ENCODE measurements around the gene ANKS3.

The ANKS3 gene

DNA sequence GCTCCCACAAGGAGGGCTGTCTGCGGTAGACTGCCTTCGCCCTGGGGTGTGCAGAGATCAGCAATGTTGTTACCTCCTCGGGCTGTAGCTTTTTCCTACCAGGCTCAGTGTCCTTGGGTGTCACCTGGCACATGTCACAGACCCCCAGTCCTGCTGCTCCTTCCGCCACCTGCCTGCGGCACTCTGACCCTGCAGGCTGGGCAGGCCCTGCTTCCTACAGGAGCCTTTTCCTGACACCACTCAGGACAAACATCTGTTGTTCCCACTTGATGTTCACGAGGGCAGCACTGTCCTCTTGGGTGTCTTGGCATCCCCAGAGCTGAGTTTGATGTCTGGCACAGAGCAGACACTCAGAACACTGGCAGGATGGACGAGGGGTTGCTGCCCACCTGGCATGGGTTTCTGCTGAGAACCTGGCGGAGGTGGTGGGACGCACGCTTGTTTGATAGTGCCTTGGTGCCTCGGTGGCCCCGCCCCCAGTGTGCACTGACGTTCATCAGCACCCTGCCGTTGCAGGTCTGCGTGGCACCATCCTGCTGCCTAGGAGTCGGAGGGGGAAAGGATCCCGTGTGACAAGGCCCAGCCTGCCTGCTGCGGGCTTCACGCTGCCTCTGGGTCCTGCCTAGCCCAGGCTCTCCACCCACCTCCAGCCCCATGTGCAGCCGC lies 67.4 kb downstream of the ANKS3 start:
- no peak for DNase-seq (ENCODE audit: low read depth)

DNA sequence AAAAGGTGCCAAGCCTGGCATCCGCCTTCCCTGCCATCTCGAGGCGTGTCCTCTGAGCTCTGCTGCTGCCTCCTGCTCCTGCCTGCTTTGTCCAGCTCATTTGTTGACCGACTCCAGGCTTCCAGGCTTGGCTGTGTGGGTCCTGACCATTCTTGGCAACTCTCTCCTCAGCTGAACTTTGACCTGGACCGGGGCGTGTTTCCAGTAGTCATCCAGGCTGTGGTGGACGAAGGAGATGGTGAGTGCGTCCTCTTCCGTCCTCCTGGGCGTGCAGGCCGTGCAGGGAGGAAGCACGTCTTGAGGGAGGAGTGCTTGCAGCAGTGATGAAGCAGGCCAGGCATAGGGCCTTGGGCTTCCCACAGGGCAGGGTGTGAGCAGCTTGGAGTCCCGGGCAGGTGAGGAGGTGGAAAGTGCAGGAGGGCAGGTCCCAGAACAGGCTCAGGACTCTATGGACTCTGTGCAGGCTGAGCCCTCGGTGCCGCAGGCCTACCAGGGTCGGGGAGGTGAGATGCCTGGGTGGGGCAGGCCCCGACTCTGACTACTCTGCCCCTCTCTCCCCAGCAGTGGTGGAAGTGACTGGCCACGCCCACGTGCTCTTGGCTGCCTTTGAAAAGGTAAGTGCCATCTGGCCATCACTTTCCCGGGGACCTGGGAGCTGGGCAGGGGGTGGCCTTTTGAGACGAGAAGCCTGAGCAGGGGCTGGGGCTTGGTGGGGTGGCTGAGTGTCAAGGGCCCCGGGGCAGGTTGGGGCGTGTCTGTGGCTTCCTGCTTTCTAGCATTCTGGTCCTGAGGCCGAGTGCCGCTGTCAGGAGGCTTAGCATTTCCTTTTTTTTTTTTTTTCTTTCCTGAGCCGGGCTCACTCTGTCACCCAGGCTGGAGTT lies 69.3 kb downstream of the ANKS3 start:
- peak; percentile 22 for DNase-seq (ENCODE audit: low read depth)

DNA sequence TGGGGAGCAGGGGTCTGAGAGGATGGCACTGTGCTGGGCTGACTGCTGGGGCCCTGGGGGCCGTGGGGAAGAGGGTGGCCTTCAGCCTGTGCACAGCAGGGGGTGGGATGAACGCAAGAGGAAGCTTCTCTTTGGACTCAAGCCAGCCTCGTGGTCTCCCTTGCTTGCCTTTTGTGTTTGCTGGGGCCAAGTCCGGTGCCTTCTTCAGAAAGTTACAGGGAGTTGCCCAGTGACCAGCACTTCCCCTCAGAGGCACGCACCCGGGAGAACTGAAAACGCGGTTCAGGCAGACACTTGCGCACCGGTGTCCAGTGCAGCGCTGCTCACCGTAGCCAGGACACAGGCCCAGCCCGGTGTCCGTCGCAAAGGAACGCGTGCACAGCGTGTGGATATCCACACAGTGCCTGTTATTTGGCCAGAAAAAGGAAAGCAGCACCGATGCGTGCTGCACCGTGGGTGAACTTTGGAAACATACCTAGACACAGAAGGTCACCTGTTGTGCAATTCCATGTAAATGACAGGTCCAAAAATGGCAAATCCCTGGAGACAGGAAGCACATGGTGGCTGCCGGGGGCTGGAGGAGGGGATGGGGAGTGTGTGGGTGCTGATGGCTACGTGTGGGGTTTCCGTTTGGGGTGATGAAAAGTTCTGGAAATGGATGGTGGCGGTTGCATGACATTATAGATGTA lies 70.2 kb downstream of the ANKS3 start:
- DNase-seq (ENCODE audit: low read depth) = no peak

DNA sequence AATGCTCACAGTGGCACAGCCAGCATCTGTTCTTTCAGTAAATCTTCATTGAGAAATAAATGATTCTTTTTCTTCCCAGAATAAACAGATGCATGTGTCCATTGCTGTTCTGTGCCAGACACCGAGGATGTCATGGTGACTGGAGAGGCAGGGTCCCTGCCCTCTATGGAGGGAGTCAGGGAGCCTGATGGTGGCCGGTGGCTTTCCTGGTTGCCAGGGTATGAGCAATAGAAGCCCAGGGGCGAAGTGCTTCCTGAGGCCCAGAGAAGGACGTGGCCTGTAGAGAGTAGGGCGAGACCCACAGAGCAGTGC lies 70.7 kb downstream of the ANKS3 start:
- no peak for DNase-seq (ENCODE audit: low read depth)

DNA sequence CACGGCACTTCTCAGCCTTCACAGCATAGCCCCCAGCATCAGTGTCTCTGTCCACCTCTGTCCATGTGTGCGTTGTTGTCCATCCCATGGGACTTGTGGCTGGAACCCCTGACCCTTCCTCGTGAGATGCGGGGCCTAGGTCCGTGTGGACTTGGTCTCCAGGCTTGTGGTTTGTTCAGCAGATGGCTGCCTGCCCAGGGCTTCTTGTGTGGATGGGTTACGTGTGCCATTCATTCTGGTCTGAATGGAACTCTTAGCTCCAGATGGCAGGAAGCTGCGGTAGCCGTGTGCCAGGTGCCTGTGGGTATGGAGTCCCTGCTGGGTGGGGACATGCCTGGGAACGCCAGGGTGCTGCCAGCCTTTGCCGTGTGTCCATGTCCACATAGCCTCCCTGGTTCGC lies 72.4 kb downstream of the ANKS3 start:
- DNase-seq (ENCODE audit: low read depth) = no peak

DNA sequence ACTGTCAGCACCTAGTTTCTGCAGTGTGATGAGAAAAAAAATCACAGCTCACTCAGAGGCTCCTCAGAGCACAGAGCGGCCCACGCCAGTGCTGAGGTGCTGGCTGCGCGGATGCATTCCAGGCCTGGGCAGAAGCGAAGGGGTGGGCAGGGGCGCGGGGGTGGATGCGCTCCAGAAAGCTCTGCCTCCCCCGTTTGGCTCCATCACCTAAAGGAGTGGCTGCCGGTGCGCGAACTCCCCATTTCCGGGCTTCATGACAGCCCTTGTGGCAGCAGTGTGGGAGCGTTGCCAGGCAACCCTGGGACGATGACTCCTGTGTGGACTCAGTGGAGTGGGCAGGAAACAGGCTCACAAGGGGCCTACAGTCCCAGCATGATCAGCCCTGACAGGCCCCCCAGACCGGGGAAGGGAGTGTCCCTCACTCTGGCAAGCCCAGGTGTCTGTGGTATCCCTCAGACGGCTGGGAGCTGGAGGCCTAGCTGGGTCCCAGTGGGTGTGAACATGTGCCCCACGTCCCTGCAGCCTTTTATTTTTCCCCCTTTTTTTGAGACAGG lies 73.5 kb downstream of the ANKS3 start:
- peak; percentile 76 for DNase-seq (ENCODE audit: low read depth)

DNA sequence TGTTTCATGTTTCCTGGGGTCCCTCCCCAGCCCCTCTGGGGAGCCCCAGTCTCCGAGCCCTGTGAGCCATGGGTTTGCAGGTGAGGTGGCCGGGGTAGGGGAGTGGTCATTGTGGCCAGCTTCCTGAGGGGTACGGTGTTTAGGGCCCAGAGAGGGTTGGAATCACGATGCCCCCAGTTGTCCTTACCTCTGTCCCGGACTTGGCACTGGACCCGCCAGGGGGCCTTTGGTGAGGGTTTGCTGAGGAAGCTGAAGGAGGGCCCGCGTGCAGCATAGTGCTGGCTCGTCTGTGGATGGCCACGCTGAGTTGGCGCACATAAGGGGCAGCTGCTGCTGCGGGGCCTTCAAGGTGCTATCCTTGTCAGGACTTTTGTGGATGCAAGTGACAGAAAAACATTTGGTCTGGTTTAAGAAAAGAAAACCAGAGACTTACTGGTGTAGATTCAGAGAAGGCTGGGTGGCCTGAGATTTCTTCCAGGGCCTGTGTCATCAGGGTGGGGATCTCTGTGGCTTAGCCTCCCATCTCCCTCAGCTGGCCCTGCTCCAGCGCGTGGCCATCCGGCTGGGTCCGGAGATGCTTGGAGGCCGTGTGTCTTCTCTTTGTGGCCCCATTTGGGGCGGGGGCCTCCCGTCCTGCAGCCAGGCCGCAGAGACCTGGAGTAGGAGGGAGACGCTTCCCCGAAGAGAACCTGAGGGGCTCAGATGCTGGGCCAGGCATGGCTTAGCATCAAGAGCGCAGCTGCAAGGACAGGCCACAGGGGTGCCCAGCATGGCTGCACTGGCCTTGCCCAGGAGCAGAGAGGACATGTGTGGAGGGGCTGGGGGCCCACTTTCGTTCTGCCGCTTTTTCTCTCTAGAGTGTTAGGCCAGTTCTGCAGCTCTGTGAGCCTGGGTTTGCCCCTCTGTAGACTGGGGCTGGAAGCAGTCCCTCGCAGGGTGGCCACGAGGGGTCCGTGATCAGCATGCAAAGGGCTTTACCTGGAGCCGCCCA lies 74.4 kb downstream of the ANKS3 start:
- DNase-seq (ENCODE audit: low read depth) = no peak

DNA sequence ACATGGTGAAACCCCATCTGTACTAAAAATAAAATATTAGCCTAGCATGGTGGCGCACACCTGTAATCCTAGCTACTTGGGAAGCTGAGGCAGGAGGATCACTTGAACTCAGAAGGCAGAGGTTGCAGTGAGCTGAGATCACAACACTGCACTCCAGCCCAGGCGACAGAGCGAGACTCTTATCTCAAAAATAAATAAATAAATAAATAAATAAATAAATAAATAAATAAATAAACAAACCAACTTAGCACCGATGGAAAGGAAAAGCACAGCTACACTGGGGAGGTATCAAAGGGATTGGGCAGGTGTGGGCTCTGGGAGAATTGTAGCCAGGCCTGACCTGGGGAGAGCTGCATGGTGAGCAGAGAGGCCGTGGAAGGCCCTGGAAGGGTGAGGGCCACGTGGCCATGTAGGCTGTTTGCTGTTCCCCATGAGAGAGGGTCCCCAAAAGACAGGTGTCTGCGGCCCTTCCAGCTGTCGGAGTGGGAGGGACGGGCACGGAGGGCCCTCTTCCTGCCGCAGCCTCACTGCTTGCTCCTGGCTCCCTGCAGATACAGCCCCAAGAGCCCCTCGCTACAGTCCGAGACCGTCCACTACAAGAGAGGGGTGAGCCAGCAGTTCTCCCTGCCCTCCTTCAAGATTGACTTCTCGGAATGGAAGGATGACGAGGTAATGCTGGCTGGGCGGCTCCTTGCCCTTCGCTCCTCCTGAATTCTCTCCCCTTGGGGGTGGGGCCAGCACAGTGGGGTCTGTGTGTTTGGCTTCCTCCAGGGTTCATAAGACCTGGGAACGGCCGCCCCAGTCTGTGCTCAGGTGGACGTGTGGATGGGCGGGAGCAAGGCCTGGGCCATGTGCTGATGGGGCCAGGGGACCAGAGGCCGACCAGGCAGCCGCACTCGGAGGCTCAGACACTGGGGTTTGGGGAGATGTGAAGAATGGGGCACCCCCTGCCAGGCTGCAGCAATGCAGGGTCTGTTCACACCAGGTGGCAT lies 77.1 kb downstream of the ANKS3 start:
- no peak for DNase-seq (ENCODE audit: low read depth)

DNA sequence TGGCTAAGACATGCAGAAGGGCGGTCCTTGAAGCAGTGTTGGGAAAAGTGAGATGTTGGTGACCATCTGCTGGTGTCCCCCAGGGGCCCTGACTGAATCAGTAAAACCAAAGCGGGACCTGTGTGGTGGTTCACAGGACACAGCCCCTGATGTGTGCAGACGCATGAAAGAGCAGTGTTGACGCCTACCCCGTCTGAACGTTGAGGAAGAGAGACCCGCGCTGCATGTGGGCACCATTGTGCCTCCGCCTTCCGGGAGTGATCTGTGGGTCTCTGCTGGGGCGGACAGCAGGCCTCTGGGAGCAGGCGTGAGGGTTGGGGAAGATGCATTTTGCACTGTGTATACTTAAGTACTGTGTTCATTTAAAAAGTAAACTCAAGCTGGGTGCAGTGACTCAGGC lies 77.8 kb downstream of the ANKS3 start:
- DNase-seq (ENCODE audit: low read depth) = no peak

DNA sequence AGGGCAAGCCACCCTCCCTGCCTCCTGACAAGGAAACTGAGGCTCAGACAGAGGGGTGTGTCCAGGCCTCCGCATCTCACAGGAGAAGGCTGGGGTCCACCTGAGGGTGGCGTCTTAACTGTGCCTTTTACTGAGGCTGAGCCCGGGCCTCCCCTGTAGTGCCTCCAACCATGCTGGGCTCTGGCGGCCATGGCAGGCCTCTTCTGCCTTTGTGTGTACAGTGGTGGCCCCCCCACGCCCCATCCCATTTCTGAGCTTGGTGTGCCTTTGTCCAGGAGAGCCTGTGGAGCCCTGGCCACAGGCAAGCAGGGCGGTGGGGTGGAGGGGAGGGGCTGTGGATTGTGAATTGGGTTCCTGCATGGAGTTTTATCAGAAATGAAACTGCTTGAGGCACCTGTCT lies 78.3 kb downstream of the ANKS3 start:
- no peak for DNase-seq (ENCODE audit: low read depth)

DNA sequence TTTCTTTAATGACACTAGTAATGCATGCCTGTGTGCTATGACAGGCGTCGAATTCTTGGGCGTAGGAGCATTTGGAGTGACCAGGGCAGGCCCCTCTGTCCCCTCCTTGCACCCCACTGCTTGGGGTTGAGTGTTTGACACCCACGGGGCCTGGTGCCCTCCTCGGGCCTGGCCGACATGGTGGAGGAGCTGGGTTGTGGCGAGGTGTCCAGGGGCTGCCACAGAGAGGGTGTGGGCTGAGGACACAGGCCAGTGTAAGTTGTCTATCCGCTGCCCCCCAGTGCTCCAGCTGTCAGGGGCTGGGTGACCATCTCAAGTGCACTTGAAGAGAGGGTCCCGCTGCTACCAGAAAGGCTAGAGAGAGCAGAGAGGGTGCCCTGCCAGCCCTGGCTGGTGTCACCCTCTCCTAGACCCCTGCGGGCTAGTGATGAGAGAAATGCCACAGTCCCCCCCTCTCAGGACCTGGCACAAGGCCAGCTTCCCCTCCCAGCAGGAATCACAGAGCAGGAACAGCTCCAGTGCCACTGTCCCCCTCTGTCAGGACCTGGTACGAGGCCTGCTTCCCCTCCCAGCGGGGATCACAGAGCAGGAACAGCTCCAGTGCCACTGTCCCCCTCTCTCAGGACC lies 79.0 kb downstream of the ANKS3 start:
- no peak for DNase-seq (ENCODE audit: low read depth)

DNA sequence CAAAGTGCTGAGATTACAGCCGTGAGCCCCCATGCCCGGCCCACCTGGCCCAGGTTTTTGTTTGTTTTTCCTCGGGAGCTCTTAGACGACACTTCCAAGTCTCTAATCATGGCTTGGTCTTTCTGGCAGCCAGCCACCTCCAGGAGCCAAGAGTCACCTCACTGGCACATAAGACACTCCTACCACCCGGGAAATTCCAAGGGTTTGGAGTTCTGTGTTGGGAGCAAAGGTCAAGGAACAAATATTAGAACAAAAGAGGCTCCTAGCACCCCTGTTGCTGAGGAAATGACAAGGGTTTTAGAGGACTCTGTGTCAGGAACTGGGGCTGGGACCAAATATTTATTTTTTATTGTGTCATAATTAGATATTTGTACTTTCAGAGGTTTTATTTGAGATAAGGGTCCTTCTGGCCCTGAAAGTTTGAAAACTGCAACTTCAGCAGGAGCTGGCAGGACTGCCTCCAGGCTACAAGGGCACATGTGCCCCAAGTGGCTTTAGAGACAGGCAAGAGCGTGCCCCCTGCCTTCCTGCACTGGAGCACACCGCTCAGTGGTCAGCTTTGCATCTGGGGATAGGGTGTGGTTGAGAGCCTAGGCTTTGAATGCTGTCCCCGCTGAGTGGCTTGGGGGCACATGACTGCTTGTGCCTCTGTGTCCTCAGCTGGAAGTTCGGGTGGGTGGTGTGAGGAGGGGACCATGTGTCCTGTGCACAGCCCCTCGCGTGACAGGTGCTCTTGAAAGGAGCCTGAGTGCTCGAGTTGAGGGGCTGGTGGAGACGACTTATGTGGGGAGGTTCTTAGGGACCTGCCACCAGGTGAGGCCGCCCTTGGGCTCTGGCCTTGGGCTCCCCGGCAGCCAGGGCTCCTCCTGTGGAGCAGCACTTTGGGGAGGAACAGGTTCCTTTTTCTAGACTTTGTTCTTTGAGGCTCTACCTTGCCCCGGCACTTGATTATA lies 79.8 kb downstream of the ANKS3 start:
- no peak for DNase-seq (ENCODE audit: low read depth)

DNA sequence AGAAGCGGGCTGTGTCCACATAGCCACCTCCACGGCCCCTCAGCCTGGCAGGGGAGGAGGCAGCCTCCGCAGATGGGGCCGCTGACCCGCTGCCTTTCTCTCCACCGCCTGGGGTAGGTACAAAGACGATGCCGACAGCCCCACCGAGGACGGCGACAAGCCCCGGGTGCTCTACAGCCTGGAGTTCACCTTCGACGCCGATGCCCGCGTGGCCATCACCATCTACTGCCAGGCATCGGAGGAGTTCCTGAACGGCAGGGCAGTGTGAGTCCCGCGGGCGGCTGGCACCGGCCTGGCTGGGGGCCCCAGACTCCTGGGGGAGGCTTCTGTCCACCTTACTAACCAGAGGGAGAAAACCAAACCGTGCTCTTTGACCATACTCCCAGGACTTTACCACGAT lies 81.5 kb downstream of the ANKS3 start:
- DNase-seq (ENCODE audit: low read depth) = no peak

DNA sequence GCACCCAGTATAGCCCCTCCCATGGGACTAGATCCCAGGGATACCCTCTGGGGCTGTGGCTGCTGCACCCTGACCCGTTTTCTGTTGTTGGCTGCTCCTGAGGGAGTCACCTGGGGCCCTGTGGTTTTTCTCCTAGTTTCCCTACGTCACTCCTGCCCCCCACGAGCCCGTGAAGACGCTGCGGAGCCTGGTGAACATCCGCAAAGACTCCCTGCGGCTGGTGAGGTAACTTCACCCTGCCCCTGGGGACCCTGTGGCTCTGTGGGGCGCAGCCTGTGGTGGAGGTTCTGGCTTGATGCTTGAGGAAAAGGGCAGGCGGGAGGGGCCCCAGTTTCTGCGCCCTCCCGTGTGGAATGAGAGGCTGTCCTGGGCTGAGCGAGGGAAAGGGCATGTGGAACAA lies 82.2 kb downstream of the ANKS3 start:
- no peak for DNase-seq (ENCODE audit: low read depth)

DNA sequence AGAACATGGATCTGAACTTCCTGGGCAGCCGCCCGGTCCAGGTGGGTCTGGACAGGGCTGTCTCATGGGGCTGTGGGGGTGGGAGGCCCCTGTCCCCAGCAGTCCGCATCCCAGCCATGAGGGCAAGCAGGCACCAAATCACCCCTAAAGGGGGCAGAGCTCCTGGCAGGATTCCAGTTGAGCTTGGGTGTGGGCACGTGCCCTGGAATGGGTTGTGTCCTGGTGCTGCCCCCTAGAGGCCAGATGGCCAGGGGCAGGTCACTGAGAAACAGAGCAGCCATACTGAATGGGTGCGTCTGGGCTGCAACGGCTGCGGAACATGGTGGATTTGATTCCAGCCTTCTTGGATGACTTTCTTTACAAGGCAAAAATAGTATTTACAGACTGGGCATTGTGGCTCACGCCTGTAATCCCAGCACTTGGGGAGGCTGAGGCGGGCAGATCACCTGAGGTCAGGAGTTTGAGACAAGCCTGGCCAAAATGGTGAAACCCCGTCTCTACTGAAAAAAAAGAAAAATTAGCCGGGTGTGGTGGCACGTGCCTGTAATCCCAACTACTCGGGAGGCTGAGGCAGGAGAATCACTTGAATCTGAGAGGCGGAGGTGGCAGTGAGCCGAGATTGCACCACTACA lies 83.5 kb downstream of the ANKS3 start:
- DNase-seq (ENCODE audit: low read depth) = peak; percentile 54

DNA sequence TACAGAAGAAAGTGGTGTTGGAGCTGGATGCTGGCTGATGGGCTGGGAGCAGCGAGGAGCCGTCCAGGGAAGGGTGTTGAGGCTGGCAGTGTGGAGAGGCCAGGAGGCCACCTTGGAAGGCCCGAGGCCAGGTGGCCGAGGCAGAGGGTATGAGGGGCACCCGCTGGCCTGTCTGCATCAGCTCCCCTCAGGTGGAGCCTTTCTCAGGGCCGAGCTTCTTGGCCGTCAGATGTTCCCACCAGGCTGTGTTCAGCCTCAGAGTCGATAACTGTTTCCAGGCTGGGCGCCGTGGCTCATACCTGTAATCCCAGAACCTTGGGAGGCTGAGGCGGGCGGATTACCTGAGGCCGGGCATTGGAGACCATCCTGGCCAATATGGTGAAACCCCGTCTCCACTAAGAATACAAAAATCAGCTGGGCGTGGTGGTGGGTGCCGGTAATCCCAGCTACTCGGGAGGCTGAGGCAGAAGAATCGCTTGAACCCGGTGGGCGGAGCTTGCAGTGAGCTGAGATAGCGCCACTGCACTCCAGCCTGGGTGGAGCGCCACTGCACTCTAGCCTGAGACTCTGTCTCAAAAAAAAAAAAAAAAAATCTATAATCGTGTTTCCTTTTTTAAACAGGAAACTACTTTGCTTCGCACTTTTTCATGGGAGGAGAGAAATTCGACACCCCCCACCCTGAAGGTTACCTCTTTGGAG lies 84.2 kb downstream of the ANKS3 start:
- no peak for DNase-seq (ENCODE audit: low read depth)

DNA sequence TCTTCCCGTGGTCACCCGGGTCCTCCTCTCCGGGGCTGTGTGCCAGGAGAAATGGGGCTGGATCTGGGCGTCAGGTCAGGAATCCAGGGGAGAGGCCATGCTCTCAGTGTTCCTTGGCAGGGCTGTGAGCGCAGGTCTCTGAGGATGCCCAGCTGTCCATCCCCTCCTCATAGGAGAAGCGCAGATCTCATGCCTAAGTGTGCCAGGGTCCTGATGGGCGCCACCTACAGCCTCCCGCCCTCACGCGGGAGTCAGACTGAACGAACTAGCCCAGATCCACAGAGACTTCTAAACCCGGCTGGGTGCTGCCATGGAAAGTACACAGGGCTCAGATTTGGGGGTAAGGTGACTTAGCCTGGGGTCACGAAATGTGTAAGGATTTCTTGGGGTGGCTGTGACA lies 85.2 kb downstream of the ANKS3 start:
- no peak for DNase-seq (ENCODE audit: low read depth)

DNA sequence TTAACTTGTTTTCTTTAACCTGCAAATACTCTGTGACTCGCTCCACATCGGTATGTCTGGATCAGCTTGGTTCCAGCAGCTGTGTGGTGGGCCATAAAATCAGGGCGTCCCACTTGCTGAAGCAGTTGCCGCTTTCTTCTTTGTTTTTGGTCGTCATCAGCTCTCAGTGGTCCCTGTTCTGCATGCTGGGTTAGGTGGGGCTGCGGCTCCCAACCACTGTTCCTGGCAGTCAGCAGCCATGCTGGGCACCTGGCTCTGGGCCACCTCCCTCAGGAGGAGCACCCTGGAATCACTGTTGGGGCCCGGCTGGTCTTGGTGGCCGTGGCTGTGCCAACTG lies 86.5 kb downstream of the ANKS3 start:
- no peak for DNase-seq (ENCODE audit: low read depth)

All from activated gamma-delta T cell treated with anti-CD3 and anti-CD28 coated beads, Interleukin-2, amount 50 U/mL, for 16 hours (primary cell).